Bronchial epithelial cell (primary cell): ENCODE measurements around the gene CHMP4B. TPM values are rescaled to one million over a fixed set of nuclear protein-coding genes. Genes with fewer than 3 reads are reported as not detected.

Experiments used
- DNase-seq: peaks from one replicate; pipeline ENCODE4 v3.0.0-alpha.2; 2010; ENCODE audit warnings: low read depth
- FAIRE-seq: peaks from 2 replicates; lab custom pipeline; 2011; peaks lifted over from hg19 to GRCh38; lab: Jason Lieb, UNC
- H3K27me3 ChIP-seq: 2 replicates; pipeline ENCODE4 v1.5.1; 2011; ENCODE audit warnings: low read length; ENCODE audit not compliant: control insufficient read depth, insufficient read depth
- H3K36me3 ChIP-seq: 2 replicates; pipeline ENCODE4 v1.5.1; 2011; ENCODE audit warnings: low read length; ENCODE audit not compliant: control insufficient read depth, insufficient read depth
- H3K4me3 ChIP-seq: 2 replicates; pipeline ENCODE4 v1.5.1; 2011; ENCODE audit warnings: mild to moderate bottlenecking, low read depth, low read length, control low read depth
- total RNA-seq: library from RNA; depleted of rRNA; stranded (reverse); fragments of >200 nt; gene quantifications from 2 replicates; pipeline ENCODE4 v1.2.1, GENCODE V29; 2014
- TF ChIP-seq, protein P1 (sequence below): IDR thresholded peaks from 2 replicates; pipeline ENCODE4 v1.5.1; 2011; ENCODE audit warnings: mild to moderate bottlenecking, moderate library complexity, low read length, control low read depth, inconsistent platforms; ENCODE audit not compliant: insufficient read depth, severe bottlenecking

Gene CHMP4B
- total RNA-seq, 1 donor from 2014 or later: 30.5 TPM

DNA sequence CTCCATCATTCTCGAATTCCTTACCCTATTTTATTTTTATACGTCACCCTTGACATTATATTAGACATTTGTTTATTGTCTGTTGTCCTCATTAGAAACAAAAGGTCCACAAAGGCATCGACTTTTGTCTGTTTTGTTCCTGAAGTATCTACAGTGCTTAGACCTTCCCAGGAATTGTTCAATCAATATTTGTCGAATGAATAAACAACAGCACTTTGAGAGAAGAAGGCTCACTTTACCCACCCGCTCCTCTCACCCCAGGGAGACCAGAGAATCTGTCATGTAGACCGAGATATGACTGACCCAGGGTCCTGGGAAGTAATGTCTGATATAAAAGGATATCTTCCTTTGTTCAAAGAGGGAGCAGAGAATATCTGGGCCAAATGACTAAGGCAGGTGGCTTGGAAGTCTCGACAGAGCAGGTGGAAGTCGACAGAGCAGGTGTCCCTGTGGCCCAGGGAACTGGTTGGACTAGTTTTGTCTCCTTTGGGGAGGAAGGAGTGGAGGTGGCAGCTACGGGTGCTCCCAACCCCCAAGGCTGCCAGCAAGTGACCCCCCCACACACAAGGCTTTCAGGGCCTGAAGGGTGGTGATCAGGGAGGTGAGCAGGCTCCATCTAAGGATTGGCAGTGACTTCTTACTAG is 14.8 kb upstream of the CHMP4B start:
- no peak for FAIRE-seq

DNA sequence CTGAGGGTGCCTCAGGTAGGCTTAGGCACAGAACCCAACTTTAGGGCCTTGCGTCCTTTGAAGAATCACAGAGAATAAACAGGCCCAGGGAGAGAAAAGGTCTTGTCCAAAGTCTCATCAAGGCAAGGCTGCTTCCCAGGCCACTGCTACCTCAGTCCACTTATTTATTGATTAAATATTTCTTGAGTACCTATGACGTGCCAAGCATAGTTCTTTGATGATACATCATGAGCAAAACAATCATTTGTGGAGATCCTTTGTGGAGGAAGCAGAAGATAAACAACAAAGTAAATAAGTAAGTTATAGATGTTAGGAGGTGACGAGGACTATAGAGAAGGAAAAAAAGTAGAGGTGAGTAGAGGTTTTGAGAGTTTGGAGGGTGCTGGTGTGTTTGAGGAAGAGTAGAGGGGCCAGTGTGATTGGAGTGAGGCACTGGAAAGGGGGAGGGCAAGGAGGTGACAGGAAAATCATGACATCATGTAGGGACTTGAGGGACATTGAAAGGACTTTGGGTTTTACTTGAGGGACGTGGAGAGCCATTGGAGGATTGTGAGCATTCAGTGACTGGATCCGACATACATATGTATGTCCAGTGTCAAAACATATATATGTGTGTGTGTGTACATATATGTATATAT is 14.1 kb upstream of the CHMP4B start:
- DNase-seq (peak; percentile 53), FAIRE-seq (no peak)
- H3K27me3 ChIP-seq: no peaks in the 10 kb centered on the region
- no peak overlapping the region for H3K4me3 ChIP-seq
- H3K36me3 ChIP-seq: no peaks in the 10 kb centered on the region
- TF ChIP-seq, protein P1, sequence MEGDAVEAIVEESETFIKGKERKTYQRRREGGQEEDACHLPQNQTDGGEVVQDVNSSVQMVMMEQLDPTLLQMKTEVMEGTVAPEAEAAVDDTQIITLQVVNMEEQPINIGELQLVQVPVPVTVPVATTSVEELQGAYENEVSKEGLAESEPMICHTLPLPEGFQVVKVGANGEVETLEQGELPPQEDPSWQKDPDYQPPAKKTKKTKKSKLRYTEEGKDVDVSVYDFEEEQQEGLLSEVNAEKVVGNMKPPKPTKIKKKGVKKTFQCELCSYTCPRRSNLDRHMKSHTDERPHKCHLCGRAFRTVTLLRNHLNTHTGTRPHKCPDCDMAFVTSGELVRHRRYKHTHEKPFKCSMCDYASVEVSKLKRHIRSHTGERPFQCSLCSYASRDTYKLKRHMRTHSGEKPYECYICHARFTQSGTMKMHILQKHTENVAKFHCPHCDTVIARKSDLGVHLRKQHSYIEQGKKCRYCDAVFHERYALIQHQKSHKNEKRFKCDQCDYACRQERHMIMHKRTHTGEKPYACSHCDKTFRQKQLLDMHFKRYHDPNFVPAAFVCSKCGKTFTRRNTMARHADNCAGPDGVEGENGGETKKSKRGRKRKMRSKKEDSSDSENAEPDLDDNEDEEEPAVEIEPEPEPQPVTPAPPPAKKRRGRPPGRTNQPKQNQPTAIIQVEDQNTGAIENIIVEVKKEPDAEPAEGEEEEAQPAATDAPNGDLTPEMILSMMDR: no peak

More for the DNA sequence above, 14.8 kb upstream of the CHMP4B start:
- peak; percentile 58 for DNase-seq
- TF ChIP-seq, protein P1: no peak
- no peaks in the 10 kb centered on the region for H3K27me3 ChIP-seq
- H3K4me3 ChIP-seq: no peak overlapping the region
- no peaks in the 10 kb centered on the region for H3K36me3 ChIP-seq

DNA sequence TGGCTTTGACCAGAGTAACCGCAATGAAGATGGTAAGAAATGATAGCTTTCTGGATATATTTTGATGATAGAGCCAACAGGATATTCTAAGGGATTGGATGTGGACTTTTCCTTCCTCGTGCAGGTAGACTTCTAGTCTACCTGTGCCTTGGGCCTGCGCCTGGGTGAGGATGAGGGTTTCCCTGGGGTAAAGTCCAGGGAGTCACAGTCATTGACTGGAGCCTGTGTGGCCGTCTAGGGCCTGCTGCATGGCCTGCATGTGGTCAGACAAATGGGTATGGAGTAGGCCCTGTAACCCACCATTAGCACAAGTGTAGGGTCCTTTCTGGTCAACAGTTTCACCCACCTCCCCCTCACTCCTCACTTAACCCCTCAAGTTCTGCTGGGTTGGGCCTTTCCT is 12.7 kb upstream of the CHMP4B start:
- DNase-seq: no peak

DNA sequence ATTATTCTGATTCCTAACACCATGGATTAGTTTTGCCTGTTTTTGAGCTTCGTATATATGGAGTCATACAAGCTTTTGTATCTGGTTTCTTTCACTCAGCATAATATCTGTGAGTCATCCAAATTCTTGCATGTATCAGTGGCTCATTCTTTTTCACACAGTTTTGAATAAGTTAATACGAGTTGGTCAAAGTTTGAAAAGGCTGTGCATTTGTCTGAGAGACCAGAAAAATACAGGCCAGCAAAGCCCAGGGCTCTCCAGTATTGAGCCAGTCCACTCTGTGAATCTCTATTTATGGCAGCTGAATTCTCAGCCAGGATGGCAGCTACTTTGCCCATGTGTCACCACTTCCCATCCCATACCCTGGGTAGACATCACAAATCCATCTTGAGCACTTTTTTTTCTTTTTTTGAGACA is 7.2 kb upstream of the CHMP4B start:
- TF ChIP-seq, protein P1: no peak
- Histone ChIP-seq H3K27me3 (no peaks in the 10 kb centered on the region), H3K4me3 (no peak overlapping the region), H3K36me3 (no peaks in the 10 kb centered on the region)
- peak; percentile 88 for DNase-seq
- FAIRE-seq: no peak

More for the DNA sequence above, 12.7 kb upstream of the CHMP4B start:
- no peak overlapping the region for H3K4me3 ChIP-seq
- TF ChIP-seq, protein P1: no peak
- H3K27me3 ChIP-seq: no peaks in the 10 kb centered on the region
- no peak for FAIRE-seq
- H3K36me3 ChIP-seq: no peaks in the 10 kb centered on the region

DNA sequence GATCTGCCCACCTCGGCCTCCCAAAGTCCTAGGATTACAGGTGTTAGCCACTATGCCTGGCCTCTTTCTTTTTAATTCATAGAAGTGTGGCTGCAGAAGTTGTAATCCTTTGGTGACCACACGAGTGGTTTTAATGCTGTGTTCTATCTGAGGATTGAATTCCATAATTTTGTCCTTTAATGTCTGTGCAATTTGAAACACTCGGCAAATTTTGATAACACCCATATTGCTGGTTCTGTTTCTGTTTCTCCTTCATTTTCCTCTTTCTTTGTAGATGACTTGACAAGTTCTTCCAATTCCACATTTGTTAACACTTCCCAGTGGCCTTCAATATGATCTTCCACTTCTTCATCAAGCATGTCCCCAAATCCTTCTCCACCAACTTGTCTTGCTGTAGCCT is 2.8 kb upstream of the CHMP4B start:
- FAIRE-seq (no peak), DNase-seq (no peak)

More for the DNA sequence above, 2.8 kb upstream of the CHMP4B start:
- H3K4me3 ChIP-seq: no peak overlapping the region
- H3K27me3 ChIP-seq: no peaks in the 10 kb centered on the region
- no peaks in the 10 kb centered on the region for H3K36me3 ChIP-seq
- TF ChIP-seq, protein P1: no peak
